Activated CD8-positive, alpha-beta memory T cell treated with anti-CD3 and anti-CD28 coated beads, Interleukin-2, amount 50 U/mL, for 1 hour (primary cell): ENCODE measurements around the gene ZNF630.
"Not testable (repeated sequence)": the region's sequence is repeated elsewhere in the genome, so short reads cannot be mapped to it uniquely, and the experiment has no call there.

Source experiments
- DNase-seq: peaks from one replicate; pipeline ENCODE4 v3.0.0-alpha.2; 2020; ENCODE audit errors: extremely low read depth

The ZNF630 gene

GRCh38 chrX:48030237-48030636, 41.2 kb downstream of the ZNF630 start:
- DNase-seq = no peak

- no peak for DNase-seq
Measured at GRCh38 chrX:48028091-48028490, 43.3 kb downstream of the ZNF630 start.

GRCh38 chrX:48027545-48027944, 43.9 kb downstream of the ZNF630 start:
- not testable (repeated sequence) for DNase-seq

- DNase-seq = no peak
Measured at GRCh38 chrX:48025561-48025960, 45.9 kb downstream of the ZNF630 start.

- DNase-seq = no peak
Measured at GRCh38 chrX:48022738-48023137, 48.7 kb downstream of the ZNF630 start.

- no peak for DNase-seq
Measured at GRCh38 chrX:48022100-48022499, 49.3 kb downstream of the ZNF630 start.

- no peak for DNase-seq
Measured at GRCh38 chrX:48021026-48021900, 50.2 kb downstream of the ZNF630 start.

GRCh38 chrX:48020472-48020871, 51.0 kb downstream of the ZNF630 start:
- DNase-seq = not testable (repeated sequence)

- not testable (repeated sequence) for DNase-seq
Measured at GRCh38 chrX:48019892-48020291, 51.5 kb downstream of the ZNF630 start.

GRCh38 chrX:48016583-48017310, 54.7 kb downstream of the ZNF630 start:
- DNase-seq = not testable (repeated sequence)

GRCh38 chrX:48009445-48009960, 61.9 kb downstream of the ZNF630 start:
- DNase-seq = not testable (repeated sequence)
